Lower leg skin (tissue), 4 donors: ENCODE measurements around the gene MANF. TPM values are rescaled to one million over a fixed set of nuclear protein-coding genes. Genes with fewer than 3 reads are reported as not detected.

Source experiments
- DNase-seq, 2 donors: peaks; one replicate each; pipeline ENCODE4 v3.0.0-alpha.2; 2019; ENCODE audit warnings: low spot score in 2 of 2
- H3K4me3 ChIP-seq: fragments of 200-600 bp; sonication (generic); 2 replicates; pipeline ENCODE4 v1.5.1; 2017; ENCODE audit warnings: mild to moderate bottlenecking, low read depth; ENCODE audit not compliant: poor library complexity, severe bottlenecking
- CTCF ChIP-seq, 3 donors: fragments of 450-650 bp; IDR thresholded peaks; one replicate each; pipeline ENCODE4 v1.5.1; 2016; ENCODE audit warnings: antibody characterized with exemption in 3 of 3, mild to moderate bottlenecking in 3 of 3, moderate library complexity in 2 of 3
- POLR2A ChIP-seq, 2 donors: fragments of 450-650 bp; IDR thresholded peaks; one replicate each; pipeline ENCODE4 v1.6.1; 2016 to 2017; ENCODE audit warnings: antibody characterized with exemption in 2 of 2, mild to moderate bottlenecking in 1 of 2, moderate library complexity in 1 of 2
- WGBS, 2 donors: methylation state at CpG; one replicate each; pipeline ENCODE4 v1.1.5; 2018; 5-methylcytosine and 5-hydroxymethylcytosine counted together
- intact Hi-C: fragments of 100-400 bp; cut with DNase I; formaldehyde crosslinking; loops from one replicate; pipeline ENCODE4 v1.15.0; 2023; ENCODE audit warnings: low total_unique reads
- total RNA-seq, 4 donors: library from RNA; depleted of rRNA; stranded (reverse); fragments of >200 nt; gene quantifications; one replicate each; pipeline ENCODE4 v1.1.0, GENCODE V29; 2016

The MANF gene
- total RNA-seq, 4 donors from 2014 or later: 36.0 to 58.5 (median 48.2) TPM

- no peak overlapping the region for H3K4me3 ChIP-seq
- TF ChIP-seq CTCF (IDR thresholded peaks at IDR 0.05) (no peak), POLR2A (IDR thresholded peaks at IDR 0.05) (no peak)
- peak in 1 of 2 donors; percentile 69 for DNase-seq
- WGBS, 2 donors: 88% methylated on average over 2 of the region's 2 CpGs
- intact Hi-C loops: no loop called here
These were observed 30.9 kb upstream of the MANF start for GRCh38 chr3:51354172-51354571.

- TF ChIP-seq POLR2A (IDR thresholded peaks at IDR 0.05) (no peak), CTCF (IDR thresholded peaks at IDR 0.05) (no peak)
- intact Hi-C loops: loop anchor here (5.0 kb wide), 1 partner anchor 263 kb away; no protein-coding TSS in a partner anchor
- WGBS, 2 donors: 79 to 89% methylated on average over 9 of the region's 9 CpGs
- DNase-seq: peak in 1 of 2 donors; percentile 75
- no peak overlapping the region for H3K4me3 ChIP-seq
These were observed 30.1 kb upstream of the MANF start for GRCh38 chr3:51354731-51355615.

- no peak overlapping the region for H3K4me3 ChIP-seq
- peak in 1 of 2 donors; percentile 58 for DNase-seq
- intact Hi-C loops: loop anchor here (5.0 kb wide), 1 partner anchor 264 kb away; no protein-coding TSS in a partner anchor
- TF ChIP-seq CTCF (IDR thresholded peaks at IDR 0.05) (no peak), POLR2A (IDR thresholded peaks at IDR 0.05) (no peak)
- 51 to 63% methylated on average over 8 of the region's 8 CpGs for WGBS, 2 donors
These were observed 29.1 kb upstream of the MANF start for GRCh38 chr3:51355891-51356578.

- peak in 1 of 2 donors; percentile 46 for DNase-seq
- intact Hi-C loops: loop anchor here (5.0 kb wide), 1 partner anchor 266 kb away; no protein-coding TSS in a partner anchor
- TF ChIP-seq POLR2A (IDR thresholded peaks at IDR 0.05) (no peak), CTCF (IDR thresholded peaks at IDR 0.05) (no peak)
- H3K4me3 ChIP-seq: no peak overlapping the region
- WGBS, 2 donors: 57 to 67% methylated on average over 4 of the region's 4 CpGs
These were observed 27.2 kb upstream of the MANF start for GRCh38 chr3:51357856-51358255.

- 67 to 77% methylated on average over 3 of the region's 3 CpGs for WGBS, 2 donors
- no peak overlapping the region for H3K4me3 ChIP-seq
- intact Hi-C loops: loop anchor here (5.0 kb wide), 1 partner anchor 267 kb away; no protein-coding TSS in a partner anchor
- peak in 1 of 2 donors; percentile 74 for DNase-seq
- TF ChIP-seq POLR2A (IDR thresholded peaks at IDR 0.05): no peak
- no peak for TF ChIP-seq CTCF (IDR thresholded peaks at IDR 0.05)
These were observed 26.1 kb upstream of the MANF start for GRCh38 chr3:51358981-51359380.
